Raji (cell line): ENCODE results near the gene ACP6.

Experiments used
- POLR2A ChIP-seq: IDR thresholded peaks from 2 replicates; pipeline ENCODE4 v1.6.1; 2011; ENCODE audit warnings: low read depth, low read length, control low read depth; ENCODE audit not compliant: insufficient read depth

ACP6 gene

DNA sequence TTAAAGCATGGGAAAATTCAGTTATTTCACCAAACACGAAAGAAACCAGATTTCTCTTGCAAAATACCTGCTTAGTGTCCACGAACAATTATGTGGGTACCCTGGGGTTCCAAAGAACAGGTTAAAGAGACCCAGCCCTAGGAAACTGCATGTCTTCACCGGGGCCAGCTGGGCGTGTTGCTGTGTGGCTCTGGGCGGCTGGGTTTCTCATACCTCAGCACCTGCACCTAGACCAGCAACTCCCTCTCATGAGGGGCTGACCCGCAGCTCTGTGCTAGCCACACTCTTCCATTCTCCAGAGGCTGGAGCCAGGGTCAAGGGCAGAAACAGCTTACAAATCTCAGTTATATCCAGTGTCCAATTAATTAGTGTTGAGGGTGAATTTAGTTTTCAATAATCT is 40.3 kb downstream of the ACP6 start:
- no peak for TF ChIP-seq POLR2A

DNA sequence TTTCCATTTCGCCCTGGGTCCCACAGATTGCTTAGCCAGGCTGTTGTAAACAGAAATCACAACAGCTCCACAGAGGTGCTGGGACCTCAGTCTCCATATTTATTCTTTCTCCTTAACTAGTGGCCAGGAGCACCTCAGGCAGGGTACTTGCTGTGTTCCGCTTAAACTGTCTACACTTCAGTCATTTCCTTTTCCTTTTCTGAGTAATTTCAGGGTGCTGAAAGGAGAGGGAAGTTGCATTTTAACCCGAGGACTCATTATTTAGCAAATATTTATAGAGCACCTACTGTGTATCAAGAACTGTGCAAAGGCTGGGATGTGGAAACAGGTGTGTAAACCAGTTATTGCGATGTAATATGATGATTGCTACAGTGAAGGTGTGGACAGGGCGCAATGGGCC is 41.9 kb downstream of the ACP6 start:
- TF ChIP-seq POLR2A = no peak

DNA sequence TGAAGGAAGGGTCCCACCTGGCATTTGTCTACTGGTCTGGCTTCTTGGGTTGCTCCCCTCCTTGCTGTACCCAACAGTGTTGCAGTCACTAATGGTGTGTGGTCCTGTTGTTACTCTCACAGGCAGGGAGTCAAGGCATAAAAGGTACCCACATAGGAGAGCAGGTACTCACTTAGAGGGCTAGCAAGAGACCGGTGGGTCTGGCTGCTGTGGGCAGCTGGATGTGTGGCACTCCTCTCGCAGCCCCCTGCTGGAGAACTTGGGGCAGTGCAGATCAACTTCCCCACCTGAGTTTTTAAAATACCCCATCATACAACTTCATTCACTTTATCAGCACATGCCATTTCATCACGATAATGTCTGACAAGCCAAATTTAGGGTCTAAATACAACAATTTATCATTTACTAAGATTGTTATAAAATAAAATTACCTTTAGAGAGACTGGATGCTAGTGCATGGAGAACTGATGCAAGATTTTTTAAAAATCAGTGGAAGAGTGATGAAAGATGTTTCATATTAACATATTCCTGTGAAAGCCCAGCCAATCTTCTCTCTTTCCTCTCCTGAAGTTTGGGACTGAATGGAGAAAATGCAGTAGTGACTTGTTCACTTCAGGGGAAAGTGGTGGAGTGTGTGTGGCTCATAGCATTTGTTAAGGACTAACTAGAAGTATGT is 42.8 kb downstream of the ACP6 start:
- no peak for TF ChIP-seq POLR2A

DNA sequence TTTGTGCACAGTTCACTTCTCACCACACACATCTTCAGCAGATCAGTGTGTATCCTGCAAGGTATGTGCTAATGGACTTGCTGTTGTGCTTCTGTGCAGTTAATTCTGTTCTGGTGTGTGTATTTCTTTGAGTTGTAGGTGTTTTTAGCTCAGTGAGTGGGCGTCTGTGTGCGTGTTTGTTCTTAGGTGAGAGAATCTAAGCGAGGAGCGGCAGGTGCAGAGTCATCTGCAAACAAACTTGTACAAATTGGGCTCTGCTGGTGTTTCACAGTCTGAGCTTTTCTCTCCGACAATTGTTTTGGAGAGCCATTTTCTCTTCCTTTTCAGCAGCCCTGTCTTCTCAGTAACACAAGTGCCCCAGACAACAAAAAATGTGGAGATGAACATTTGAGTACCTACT is 43.6 kb downstream of the ACP6 start:
- TF ChIP-seq POLR2A = no peak

DNA sequence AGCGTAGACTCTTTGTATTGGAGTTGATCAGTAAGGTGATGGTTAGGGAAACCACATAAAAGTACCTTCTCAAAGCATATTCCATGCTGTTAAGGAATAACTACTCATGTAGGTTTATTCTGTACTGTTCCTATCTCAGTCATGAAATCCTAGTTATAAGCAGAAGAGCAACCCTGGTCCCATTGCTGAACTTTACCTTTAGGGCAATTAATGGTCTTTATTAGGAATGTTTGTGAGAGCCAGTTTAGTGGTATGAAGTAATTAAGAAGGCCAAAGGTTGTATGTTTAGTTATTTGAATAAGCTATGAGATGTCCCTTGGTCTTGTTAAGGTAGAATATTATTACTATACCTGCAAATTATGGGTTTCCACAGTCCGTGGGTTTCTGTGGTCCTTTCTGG is 44.0 kb downstream of the ACP6 start:
- TF ChIP-seq POLR2A = no peak

DNA sequence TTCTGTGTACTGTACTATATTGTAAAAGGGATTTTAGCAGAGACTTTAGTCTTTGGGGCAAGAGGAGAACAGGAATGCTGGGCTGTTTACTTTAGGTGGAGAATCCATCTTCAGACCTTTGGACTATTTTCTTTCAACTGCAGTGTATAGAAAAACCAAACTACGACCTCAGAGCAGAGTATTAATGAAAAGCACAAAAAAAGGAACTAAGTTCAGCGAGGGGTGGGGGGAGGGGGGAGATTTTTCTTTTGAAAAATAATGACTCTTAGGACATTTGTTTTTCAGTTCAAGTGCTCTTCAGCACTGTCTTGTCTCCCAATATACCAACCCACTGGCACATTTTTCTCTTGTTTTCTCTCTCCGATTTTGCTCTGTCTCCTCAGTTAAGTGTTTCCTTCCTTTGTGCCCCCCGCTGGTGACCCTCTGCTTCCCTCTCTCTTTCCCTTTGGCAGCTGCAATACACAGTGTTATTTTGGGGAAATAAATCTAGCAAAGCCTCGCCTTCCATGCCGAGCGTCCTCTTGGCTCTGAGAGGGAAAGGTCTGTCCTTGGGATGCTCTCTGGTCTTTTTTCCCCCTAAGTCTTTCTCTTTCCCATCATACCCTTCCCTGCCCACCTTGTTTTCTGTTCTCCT is 44.8 kb downstream of the ACP6 start:
- no peak for TF ChIP-seq POLR2A

DNA sequence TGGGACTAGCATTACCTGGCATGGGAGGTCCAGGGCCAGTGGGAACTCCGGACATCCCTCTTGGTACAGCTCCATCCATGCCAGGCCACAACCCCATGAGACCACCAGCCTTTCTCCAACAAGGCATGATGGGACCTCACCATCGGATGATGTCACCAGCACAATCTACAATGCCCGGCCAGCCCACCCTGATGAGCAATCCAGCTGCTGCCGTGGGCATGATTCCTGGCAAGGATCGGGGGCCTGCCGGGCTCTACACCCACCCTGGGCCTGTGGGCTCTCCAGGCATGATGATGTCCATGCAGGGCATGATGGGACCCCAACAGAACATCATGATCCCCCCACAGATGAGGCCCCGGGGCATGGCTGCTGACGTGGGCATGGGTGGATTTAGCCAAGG is 45.8 kb downstream of the ACP6 start:
- no peak for TF ChIP-seq POLR2A

DNA sequence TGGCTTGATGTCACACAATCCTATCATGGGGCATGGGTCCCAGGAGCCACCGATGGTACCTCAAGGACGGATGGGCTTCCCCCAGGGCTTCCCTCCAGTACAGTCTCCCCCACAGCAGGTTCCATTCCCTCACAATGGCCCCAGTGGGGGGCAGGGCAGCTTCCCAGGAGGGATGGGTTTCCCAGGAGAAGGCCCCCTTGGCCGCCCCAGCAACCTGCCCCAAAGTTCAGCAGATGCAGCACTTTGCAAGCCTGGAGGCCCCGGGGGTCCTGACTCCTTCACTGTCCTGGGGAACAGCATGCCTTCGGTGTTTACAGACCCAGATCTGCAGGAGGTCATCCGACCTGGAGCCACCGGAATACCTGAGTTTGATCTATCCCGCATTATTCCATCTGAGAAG is 46.3 kb downstream of the ACP6 start:
- no peak for TF ChIP-seq POLR2A

DNA sequence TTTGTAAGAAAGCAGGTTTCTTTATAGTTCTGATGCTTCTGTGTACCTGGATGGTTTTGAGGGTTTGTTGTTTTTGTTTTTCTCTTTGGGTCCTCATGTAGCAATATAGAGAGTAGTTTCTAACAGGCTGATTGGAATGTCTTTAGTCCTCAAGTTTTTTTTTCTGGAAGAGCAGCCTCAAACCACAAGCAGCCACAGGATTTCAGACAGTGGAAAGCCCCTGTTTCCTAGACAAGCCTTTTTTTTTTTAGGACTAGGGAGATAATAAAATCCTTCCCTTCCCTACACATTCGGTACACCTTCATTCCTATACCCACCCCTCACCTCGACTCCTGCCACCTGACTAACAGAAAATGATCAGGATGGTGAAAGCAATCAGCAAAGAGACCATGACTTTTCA is 47.6 kb downstream of the ACP6 start:
- TF ChIP-seq POLR2A = no peak

DNA sequence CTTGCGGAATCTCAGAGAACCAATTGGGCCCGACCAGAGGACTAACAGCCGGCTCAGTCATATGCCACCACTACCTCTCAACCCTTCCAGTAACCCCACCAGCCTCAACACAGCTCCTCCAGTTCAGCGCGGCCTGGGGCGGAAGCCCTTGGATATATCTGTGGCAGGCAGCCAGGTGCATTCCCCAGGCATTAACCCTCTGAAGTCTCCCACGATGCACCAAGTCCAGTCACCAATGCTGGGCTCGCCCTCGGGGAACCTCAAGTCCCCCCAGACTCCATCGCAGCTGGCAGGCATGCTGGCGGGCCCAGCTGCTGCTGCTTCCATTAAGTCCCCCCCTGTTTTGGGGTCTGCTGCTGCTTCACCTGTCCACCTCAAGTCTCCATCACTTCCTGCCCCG is 49.8 kb downstream of the ACP6 start:
- TF ChIP-seq POLR2A = no peak

DNA sequence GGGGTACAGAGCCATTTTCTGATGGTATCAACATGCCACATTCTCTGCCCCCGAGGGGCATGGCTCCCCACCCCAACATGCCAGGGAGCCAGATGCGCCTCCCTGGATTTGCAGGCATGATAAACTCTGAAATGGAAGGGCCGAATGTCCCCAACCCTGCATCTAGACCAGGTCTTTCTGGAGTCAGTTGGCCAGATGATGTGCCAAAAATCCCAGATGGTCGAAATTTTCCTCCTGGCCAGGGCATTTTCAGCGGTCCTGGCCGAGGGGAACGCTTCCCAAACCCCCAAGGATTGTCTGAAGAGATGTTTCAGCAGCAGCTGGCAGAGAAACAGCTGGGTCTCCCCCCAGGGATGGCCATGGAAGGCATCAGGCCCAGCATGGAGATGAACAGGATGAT is 50.6 kb downstream of the ACP6 start:
- no peak for TF ChIP-seq POLR2A

DNA sequence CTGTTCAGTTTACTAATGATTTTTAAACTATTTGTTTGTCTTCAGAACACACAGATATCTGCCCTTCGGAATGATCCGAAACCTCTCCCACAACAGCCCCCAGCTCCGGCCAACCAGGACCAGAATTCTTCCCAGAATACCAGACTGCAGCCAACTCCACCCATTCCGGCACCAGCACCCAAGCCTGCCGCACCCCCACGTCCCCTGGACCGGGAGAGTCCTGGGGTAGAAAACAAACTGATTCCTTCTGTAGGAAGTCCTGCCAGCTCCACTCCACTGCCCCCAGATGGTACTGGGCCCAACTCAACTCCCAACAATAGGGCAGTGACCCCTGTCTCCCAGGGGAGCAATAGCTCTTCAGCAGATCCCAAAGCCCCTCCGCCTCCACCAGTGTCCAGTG is 51.6 kb downstream of the ACP6 start:
- no peak for TF ChIP-seq POLR2A

DNA sequence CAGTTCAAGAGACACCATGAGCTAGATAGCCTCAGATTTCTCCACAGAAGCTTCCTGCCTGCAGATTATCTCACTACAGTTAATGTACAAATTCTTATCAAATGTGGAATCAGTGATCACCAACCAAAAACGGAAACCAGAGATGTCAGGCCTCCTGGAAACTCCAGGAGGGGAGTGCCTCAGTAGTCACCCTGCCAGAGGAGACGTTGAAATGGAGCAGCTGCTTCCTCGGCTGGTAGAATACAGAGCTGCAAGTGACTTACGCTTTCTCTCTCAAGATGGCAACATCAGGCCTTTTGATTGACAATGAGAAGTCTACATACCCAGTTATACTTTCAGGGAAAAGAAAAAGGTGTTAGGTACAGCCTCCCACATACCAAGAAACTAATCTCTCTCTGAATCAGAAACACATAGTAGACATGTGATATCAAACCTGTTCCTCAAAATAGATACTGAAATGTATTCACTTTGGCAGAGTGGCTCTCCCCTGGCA is 52.2 kb downstream of the ACP6 start:
- no peak for TF ChIP-seq POLR2A

DNA sequence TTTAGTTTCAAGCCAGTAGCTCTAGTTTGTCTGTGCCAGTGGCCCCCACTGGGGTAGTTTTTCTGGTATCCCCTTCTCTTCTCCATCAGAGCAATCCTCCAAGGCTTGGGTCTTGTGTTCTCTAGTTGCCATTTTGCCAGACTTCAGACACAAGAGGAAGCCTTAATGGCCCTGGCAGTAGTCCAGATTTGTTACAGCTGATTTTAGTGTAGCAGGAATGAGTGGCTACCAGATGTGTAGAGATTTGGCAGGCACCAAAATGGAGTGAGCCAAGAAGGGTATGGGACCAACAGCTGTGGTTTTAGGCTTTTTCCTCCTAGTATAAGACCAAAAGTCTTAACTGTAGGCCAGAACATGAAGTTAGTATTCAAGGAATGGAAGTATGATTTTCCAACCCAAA is 56.8 kb downstream of the ACP6 start:
- no peak for TF ChIP-seq POLR2A

DNA sequence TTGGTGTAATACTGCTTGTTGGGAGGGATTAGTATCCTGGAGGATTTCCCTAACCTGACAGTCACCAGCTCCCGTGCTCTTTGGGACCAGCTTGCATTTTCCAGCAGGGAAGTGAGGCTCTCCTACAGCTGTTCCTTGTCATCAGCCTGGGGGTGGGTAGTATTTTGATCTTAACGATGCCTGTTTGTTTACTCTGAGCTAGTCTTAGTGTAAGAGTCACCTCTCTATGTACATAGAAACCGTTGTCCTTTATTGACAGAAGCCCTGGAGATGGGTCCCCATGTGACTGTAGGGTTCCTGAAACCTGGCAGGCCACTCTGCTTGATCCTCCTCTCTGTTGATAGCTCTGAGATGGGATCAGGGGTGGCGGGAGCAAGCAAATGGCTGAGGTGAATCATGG is 58.0 kb downstream of the ACP6 start:
- TF ChIP-seq POLR2A = no peak

DNA sequence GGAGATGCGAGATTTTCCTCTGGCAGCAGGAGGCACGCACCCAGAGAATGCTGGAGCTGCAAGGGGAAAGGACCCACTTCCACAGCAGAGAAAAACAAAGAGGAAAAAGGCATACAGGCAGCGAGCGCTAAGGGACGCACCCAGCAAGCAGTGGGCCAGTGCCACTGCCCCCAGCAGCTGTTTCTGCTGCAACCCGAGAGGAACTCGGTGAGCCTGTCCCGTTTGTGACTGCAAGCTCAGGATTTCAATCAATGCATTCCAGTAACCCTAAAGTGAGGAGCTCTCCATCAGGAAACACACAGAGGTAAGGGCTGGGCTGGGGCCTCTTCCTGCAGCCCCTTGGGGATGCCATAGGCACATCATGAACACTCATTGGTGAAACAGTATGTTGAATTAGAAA is 58.7 kb downstream of the ACP6 start:
- no peak for TF ChIP-seq POLR2A

DNA sequence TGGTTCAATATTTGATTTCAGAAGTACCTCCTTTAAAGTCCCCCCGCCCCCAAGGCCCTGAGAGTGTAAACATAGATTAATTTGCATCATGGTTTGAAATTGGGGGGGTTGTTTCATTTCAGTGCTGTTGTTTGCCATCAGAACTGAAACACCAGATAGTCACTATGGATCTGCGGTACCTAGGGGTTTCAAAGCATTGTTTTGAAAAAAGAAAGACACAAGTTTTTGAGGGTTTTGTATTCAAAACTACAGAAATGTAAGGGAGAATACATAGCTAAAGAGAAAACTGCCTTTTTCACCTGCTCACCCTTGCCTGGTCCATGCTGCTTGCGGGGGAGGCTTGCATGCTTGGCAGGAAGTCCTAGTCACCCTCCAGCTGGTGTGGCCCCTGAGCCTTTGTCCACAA is 59.3 kb downstream of the ACP6 start:
- no peak for TF ChIP-seq POLR2A
